Adrenal gland (tissue), 5 donors: ENCODE measurements around the gene OGDH.

Experiments used
- POLR2A ChIP-seq, 2 donors: fragments of 450-650 bp; IDR thresholded peaks; one replicate each; pipeline ENCODE4 v1.6.1; 2017; ENCODE audit warnings: antibody characterized with exemption in 2 of 2, mild to moderate bottlenecking in 2 of 2, moderate library complexity in 1 of 2
- TF ChIP-seq, protein P1 (sequence below), 6 experiments: fragments of 450-650 bp in 4 of 6; fragments of 200-600 bp in 2 of 6; sonication (generic) in 1 of 6; IDR thresholded peaks; 1 replicate in 5 of 6; 2 replicates in 1 of 6; pipeline versions ENCODE4 v1.5.1 to v1.8.0; 2016 to 2021; ENCODE audit warnings: antibody characterized with exemption in 6 of 6, mild to moderate bottlenecking in 2 of 6, moderate library complexity in 1 of 6
- donor health status: DM: no; HTN: no; CAD: no.

DNA sequence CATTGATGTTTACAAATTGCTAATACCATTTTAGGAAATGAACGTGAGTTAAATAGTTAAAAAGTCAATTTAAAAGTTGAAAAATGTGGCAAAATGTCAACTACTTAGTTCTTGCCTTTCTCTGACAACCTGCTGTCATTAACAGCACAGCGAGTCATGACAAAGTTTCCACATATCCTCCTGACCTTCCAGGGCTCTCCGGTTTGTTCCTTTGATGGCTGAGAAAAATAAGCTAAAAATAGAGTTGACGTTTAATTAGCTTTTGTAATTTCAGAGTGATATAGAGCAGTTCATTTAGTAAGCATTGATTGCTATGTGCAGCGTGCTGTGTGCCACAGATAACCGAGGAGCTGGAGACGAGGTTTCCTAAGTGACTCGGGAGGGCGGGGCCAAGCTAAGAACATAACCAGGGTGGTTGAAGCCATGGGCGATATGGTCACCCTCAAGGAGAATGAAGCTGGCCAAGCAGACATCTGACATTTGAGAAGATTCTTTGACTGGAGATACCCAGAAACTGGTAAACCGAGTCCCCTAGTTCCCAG lies 47.9 kb downstream of the OGDH start:
- TF ChIP-seq, protein P1, sequence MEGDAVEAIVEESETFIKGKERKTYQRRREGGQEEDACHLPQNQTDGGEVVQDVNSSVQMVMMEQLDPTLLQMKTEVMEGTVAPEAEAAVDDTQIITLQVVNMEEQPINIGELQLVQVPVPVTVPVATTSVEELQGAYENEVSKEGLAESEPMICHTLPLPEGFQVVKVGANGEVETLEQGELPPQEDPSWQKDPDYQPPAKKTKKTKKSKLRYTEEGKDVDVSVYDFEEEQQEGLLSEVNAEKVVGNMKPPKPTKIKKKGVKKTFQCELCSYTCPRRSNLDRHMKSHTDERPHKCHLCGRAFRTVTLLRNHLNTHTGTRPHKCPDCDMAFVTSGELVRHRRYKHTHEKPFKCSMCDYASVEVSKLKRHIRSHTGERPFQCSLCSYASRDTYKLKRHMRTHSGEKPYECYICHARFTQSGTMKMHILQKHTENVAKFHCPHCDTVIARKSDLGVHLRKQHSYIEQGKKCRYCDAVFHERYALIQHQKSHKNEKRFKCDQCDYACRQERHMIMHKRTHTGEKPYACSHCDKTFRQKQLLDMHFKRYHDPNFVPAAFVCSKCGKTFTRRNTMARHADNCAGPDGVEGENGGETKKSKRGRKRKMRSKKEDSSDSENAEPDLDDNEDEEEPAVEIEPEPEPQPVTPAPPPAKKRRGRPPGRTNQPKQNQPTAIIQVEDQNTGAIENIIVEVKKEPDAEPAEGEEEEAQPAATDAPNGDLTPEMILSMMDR (IDR thresholded peaks at IDR 0.05): no peak
- TF ChIP-seq POLR2A (IDR thresholded peaks at IDR 0.05): no peak
